ENCODE data around the gene GH2.
A peak's percentile ranks its signal among the peaks of the same experiment; 100 is the strongest.

Gene GH2

GRCh38 chr17:63841350-63842172, 40.2 kb downstream of the GH2 start:
- peak; percentile 43 for DNase-seq (ENCODE audit: low spot score)

DNA sequence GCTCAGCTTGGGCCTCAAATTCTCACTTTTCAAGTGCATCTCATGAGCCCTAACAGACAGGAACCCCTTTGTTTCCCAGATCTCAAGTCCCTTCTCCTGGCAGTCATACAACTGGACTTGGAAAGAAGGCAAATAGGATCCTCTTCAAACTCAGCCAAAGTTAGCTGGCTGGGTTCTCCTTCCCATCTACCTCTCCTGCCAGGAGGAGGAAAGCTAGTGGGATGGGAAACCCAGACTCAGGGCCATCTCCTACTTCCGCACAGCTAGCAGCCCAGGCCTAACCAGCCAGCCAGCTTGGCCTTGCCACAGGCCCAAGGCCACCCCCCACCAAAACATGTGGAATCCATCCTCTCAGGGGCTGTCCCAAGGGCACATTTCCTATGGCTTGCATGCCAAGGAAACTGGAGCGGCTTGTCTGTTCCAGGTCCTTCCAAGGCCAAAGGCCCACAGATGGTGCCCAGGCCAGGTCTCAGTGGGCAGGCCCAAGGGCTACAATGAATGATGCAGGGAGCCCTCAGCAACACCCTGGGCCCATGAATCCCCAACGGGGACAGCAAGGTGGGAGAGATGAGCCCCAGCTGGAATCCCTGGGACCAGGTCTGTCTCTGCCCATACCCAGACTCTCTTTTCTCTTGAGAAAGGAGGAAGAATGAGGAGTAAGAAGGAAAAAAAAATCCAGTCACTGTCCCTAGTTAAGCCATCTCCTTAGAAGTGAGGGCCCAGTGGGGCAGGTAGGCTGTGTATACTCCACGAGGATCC, 41.0 kb downstream of the GH2 start:
- DNase-seq (ENCODE audit: low spot score): no peak

DNA sequence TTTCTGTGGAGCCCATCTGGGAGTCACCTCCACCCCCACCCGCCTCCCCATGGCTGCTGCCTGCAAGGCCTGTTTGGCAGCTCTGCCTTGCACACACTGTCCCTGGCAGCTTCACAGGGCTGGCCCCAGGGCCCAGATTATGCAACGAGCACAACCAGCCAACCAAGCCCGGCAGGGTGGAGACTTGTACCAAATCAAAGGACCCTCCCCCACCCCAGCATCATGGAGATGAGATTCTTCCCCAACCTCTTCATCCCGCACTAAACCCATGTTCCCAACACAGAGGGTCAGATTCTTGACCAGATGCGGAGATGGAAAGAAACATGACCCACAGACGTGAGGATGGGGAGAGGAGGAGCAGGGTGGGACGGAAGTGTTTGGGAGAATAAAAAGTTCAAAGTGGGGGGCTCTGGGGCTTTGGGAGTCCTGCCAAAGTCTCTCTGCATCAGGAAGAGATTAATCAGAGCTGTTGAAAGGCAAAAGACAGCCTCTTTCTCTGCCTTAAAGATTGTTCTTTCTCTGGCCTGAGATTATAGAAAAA, 43.0 kb downstream of the GH2 start:
- DNase-seq (ENCODE audit: low spot score): no peak

GRCh38 chr17:63837962-63838600, 43.7 kb downstream of the GH2 start:
- no peak for DNase-seq (ENCODE audit: low spot score)

DNA sequence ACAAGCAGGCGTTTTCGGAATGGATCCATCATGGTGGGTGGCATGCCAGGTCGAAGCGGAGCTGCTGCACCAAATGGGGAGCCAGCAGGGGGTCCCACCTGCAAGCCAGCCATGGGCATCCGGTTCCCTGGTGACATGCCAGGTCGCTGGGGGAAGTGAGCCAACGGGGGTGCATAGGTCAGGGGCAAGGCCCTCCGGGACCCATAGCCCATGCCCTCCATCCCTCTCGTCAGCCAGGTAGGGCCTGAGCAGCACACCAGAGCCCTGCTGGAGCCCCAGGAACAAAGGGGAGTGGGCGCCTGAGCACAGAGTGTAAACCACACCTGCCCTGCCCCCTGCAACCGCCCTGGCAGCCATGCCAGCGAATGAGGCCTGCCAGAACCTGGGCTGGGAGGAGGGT, 44.3 kb downstream of the GH2 start:
- no peak for DNase-seq (ENCODE audit: low spot score)

- no peak for DNase-seq (ENCODE audit: low spot score)
These were observed 44.9 kb downstream of the GH2 start for GRCh38 chr17:63836811-63837210.

DNA sequence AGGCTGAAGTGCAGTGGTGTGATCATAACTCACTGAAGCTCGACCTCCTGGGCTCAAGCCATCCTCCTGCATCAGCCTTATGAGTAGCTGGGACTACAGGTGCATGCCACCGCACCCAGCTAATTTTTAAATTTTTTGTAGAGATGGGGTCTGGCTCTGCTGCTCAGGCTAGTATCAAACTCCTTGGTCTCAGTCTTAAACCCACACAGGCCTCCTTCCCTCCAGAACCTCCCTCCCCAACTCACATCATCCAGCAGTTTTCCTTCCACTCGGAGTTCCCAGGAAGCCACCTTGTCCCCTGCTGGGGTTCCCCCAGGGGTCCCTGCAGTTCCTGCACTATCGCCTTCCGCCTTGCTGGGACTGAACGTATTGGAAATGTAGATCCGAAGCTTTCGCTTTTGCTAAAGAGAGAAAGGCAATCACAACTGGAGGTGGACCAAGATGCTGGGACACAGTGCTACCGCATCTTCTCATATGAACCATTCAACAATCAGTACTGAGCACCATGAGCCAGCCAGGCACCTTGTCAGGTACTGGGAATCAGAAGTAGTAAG, 46.5 kb downstream of the GH2 start:
- DNase-seq (ENCODE audit: low spot score): no peak

- peak; percentile 65 for DNase-seq (ENCODE audit: low spot score)
These were observed 47.1 kb downstream of the GH2 start for GRCh38 chr17:63834431-63835166.

GRCh38 chr17:63833741-63834373, 47.9 kb downstream of the GH2 start:
- DNase-seq (ENCODE audit: low spot score): no peak

GRCh38 chr17:63833026-63833740, 48.6 kb downstream of the GH2 start:
- no peak for DNase-seq (ENCODE audit: low spot score)

DNA sequence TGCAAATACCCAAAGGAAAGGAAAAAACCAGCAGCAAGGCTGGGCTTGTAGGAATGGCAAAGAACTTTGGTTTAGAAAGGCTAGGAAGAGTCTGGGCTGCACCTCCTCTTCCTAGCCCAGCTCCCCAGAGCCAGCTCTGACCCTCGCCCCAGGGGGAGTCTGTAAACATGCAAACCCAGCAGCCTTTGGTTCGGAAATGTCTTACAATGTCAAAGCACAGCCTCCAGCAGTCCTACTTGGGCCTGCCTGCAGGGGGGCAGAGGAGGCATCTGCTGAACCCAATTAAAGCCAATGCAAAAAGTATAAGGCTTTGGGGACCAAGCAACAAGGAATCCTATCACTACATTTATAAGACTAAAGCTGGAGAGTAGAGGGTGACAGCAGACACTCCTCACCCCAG, 49.3 kb downstream of the GH2 start:
- no peak for DNase-seq (ENCODE audit: low spot score)

GRCh38 chr17:63832014-63832413, 49.7 kb downstream of the GH2 start:
- no peak for DNase-seq (ENCODE audit: low spot score)

- DNase-seq (ENCODE audit: low spot score): no peak
These were observed 50.2 kb downstream of the GH2 start for GRCh38 chr17:63831505-63831904.

DNA sequence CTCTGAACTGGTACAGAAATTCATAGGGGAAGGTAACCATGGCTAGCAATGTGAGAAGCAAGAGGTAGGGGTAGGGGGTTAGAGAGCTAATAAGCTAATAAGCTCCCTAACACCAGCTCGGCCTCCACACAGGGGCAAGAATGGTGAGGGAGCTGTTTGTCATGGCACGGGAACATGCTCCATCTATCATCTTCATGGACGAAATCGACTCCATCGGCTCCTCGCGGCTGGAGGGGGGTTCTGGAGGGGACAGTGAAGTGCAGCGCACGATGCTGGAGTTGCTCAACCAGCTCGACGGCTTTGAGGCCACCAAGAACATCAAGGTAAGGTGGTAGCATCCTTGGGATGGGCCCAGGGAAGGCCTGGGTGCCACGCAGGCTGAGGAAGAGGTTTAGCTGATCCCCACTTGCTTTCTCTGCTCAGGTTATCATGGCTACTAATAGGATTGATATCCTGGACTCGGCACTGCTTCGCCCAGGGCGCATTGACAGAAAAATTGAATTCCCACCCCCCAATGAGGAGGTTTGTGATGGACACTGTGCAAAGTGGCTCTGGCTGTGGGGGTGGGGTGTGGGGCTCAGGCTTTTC, 50.7 kb downstream of the GH2 start:
- DNase-seq (ENCODE audit: low spot score): no peak

- DNase-seq (ENCODE audit: low spot score): no peak
These were observed 51.5 kb downstream of the GH2 start for GRCh38 chr17:63830278-63830677.

Data from hematopoietic multipotent progenitor cell treated with erythropoietin and hydrocortisone succinate and interleukin-3 and kit ligand, for 17 days (in vitro differentiated cells).